Gastrocnemius medialis (tissue), 4 donors: ENCODE results near the gene SERPINA1.

Experiments
- POLR2A ChIP-seq, 2 donors: fragments of 450-650 bp; IDR thresholded peaks; one replicate each; pipeline ENCODE4 v1.6.1; 2017; ENCODE audit warnings: antibody characterized with exemption in 2 of 2, mild to moderate bottlenecking in 2 of 2, moderate library complexity in 2 of 2
- TF ChIP-seq, protein P1 (sequence below), 5 experiments: fragments of 450-650 bp in 3 of 5; fragments of 200-600 bp in 2 of 5; sonication (generic) in 2 of 5; IDR thresholded peaks in 4 of 5; conservative IDR thresholded peaks in 1 of 5; 1 replicate in 4 of 5; 2 replicates in 1 of 5; pipeline ENCODE4 v1.5.1; 2016 to 2019; ENCODE audit warnings: antibody characterized with exemption in 5 of 5, mild to moderate bottlenecking in 3 of 5, moderate library complexity in 3 of 5

DNA sequence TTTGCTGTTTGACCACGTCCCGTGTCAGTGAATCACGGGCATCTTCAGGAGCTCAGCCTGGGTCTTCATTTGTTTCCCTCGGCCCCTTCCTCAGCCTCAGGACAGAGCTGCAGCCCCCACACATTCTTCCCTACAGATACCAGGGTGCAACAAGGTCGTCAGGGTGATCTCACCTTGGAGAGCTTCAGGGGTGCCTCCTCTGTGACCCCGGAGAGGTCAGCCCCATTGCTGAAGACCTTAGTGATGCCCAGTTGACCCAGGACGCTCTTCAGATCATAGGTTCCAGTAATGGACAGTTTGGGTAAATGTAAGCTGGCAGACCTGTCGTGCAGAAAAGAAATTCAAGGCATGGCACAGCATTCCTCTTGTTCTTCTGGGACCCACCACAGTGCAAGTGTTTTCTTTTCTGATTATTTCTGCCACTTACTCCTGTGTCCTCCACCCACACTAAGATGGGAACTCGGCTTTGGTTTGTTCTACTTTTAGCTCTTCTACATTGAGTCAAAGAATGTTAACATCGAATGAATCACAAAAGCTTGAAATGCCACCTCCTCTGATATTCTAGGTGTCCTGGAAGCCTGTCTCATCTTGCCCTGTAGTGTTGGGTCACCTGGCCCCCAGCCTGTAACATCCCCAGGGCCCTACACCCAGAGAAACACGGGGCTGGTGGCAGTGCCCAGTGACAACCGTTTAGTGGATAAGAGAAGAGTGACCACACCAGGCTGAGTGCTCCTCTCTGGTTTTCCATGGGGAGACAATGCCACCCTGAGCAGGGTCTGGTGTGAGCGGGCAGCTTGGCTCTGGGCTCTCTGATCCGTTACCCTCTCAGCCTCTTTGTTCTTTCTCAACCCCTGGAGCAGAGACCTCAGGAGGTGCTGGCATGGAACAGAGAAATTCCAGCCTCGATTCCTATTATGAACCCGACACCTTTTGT lies 8.8 kb downstream of the SERPINA1 start:
- TF ChIP-seq, protein P1, sequence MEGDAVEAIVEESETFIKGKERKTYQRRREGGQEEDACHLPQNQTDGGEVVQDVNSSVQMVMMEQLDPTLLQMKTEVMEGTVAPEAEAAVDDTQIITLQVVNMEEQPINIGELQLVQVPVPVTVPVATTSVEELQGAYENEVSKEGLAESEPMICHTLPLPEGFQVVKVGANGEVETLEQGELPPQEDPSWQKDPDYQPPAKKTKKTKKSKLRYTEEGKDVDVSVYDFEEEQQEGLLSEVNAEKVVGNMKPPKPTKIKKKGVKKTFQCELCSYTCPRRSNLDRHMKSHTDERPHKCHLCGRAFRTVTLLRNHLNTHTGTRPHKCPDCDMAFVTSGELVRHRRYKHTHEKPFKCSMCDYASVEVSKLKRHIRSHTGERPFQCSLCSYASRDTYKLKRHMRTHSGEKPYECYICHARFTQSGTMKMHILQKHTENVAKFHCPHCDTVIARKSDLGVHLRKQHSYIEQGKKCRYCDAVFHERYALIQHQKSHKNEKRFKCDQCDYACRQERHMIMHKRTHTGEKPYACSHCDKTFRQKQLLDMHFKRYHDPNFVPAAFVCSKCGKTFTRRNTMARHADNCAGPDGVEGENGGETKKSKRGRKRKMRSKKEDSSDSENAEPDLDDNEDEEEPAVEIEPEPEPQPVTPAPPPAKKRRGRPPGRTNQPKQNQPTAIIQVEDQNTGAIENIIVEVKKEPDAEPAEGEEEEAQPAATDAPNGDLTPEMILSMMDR (IDR thresholded peaks at IDR 0.05 in 4 of 5, conservative IDR thresholded peaks at IDR 0.05 in 1 of 5) = no peak
- no peak for TF ChIP-seq POLR2A (IDR thresholded peaks at IDR 0.05)
